B cell (primary cell): ENCODE results near the gene RDH13. TPM values are rescaled to one million over a fixed set of nuclear protein-coding genes. Genes with fewer than 3 reads are reported as not detected.
A peak's percentile ranks its signal among the peaks of the same experiment; 100 is the strongest.
"Not testable (repeated sequence)": the region's sequence is repeated elsewhere in the genome, so short reads cannot be mapped to it uniquely, and the experiment has no call there.

ENCODE experiments used
- ATAC-seq: fragments of 200-7000 bp; cut with Tn5 transposase; one replicate; pipeline ENCODE4 v1.10.0; 2021; ENCODE audit warnings: low read depth, mild to moderate bottlenecking, moderate number of reproducible peaks, moderate library complexity
- CTCF ChIA-PET: fragments of 350-600 bp; sonication (Branson Sonifier 250); formaldehyde crosslinking; loops from one replicate; lab custom pipeline; 2021; ENCODE audit warnings: antibody characterized with exemption, inconsistent platforms; lab: Charles Lee
- POLR2A ChIA-PET: fragments of 350-600 bp; sonication (Branson Sonifier 250); formaldehyde crosslinking; loops from one replicate; lab custom pipeline; 2021; ENCODE audit warnings: antibody characterized with exemption; lab: Charles Lee
- DNase-seq: peaks from one replicate; pipeline ENCODE4 v3.0.0; 2013
- H2AFZ ChIP-seq: 2 replicates; pipeline ENCODE4 v1.6.1; 2012; ENCODE audit warnings: mild to moderate bottlenecking, low read depth, low read length; ENCODE audit not compliant: insufficient read depth, poor library complexity, severe bottlenecking
- H3K27ac ChIP-seq, 2 donors: 1 replicate in 1 of 2; 2 replicates in 1 of 2; pipeline ENCODE4 v1.5.1; 2012 to 2013; ENCODE audit warnings: low read length in 2 of 2, mild to moderate bottlenecking in 2 of 2, moderate library complexity in 1 of 2
- H3K27me3 ChIP-seq, 4 experiments: fragments of 200-600 bp in 1 of 4; sonication (generic) in 1 of 4; replicated peaks in 1 of 4; 1 replicate in 2 of 4; 2 replicates in 2 of 4; pipeline versions ENCODE4 v1.6.1 to v1.7.0; 2013 to 2016; ENCODE audit warnings: low read length in 3 of 4, mild to moderate bottlenecking in 2 of 4, mixed read lengths in 1 of 4, moderate library complexity in 1 of 4; ENCODE audit not compliant: insufficient read depth in 4 of 4, control insufficient read depth in 3 of 4; ENCODE audit errors: control extremely low read depth in 1 of 4
- H3K36me3 ChIP-seq, 2 experiments: replicated peaks in 1 of 2; 1 replicate in 1 of 2; 2 replicates in 1 of 2; pipeline versions ENCODE4 v1.6.1 to v1.7.1; 2013; ENCODE audit warnings: low read length in 1 of 2; ENCODE audit not compliant: insufficient read depth in 2 of 2, control insufficient read depth in 1 of 2; ENCODE audit errors: control extremely low read depth in 1 of 2, extremely low read depth in 1 of 2
- H3K4me1 ChIP-seq, 2 donors: fragments of 200-600 bp in 1 of 2; sonication (generic) in 1 of 2; 1 replicate in 1 of 2; 2 replicates in 1 of 2; pipeline versions ENCODE4 v1.5.1 to v1.6.1; 2013 to 2017; ENCODE audit warnings: low read length in 2 of 2; ENCODE audit not compliant: control insufficient read depth in 2 of 2, insufficient read depth in 2 of 2
- H3K4me2 ChIP-seq: replicated peaks from 2 replicates; pipeline ENCODE3; 2012; ENCODE audit warnings: mild to moderate bottlenecking, low read depth, low read length; ENCODE audit not compliant: poor library complexity, severe bottlenecking
- H3K4me3 ChIP-seq, 5 experiments: fragments of 200-600 bp in 1 of 5; sonication (generic) in 1 of 5; 1 replicate in 3 of 5; 2 replicates in 2 of 5; pipeline versions ENCODE4 v1.5.1 to v1.7.0; 2011 to 2016; ENCODE audit warnings: low read length in 4 of 5, mild to moderate bottlenecking in 4 of 5, low read depth in 2 of 5, control low read depth in 1 of 5, moderate library complexity in 1 of 5; ENCODE audit not compliant: insufficient read depth in 1 of 5; ENCODE audit errors: control extremely low read depth in 1 of 5, extremely low read depth in 1 of 5
- H3K79me2 ChIP-seq: fragments of 200-600 bp; sonication (generic); one replicate; pipeline ENCODE4 v1.6.0; 2016; ENCODE audit warnings: low read length; ENCODE audit not compliant: control insufficient read depth, insufficient read depth
- H3K9ac ChIP-seq: fragments of 200-600 bp; sonication (generic); 2 replicates; pipeline ENCODE4 v1.6.1; 2017; ENCODE audit warnings: mild to moderate bottlenecking, low read length, moderate library complexity
- H3K9me3 ChIP-seq, 3 donors: one replicate each; pipeline versions ENCODE4 v1.6.1 to v1.7.1; 2013; ENCODE audit warnings: low read length in 2 of 3; ENCODE audit not compliant: control insufficient read depth in 2 of 3, insufficient read depth in 1 of 3; ENCODE audit errors: control extremely low read depth in 1 of 3
- H4K20me1 ChIP-seq: 2 replicates; pipeline ENCODE4 v1.6.0; 2012; ENCODE audit warnings: mild to moderate bottlenecking, low read length; ENCODE audit not compliant: insufficient read depth, control insufficient read depth, poor library complexity, severe bottlenecking
- H3K27ac Mint-ChIP-seq: one replicate; pipeline ENCODE4 v1.8.0; 2021; ENCODE audit warnings: mixed read lengths
- H3K27me3 Mint-ChIP-seq: one replicate; pipeline ENCODE4 v1.8.0; 2021; ENCODE audit warnings: mixed read lengths
- H3K4me1 Mint-ChIP-seq: one replicate; pipeline ENCODE4 v1.8.0; 2021; ENCODE audit warnings: mixed read lengths
- H3K4me3 Mint-ChIP-seq: one replicate; pipeline ENCODE4 v1.8.0; 2021; ENCODE audit warnings: mixed read lengths
- H3K9me3 Mint-ChIP-seq: one replicate; pipeline ENCODE4 v1.8.0; 2022; ENCODE audit warnings: mixed read lengths; ENCODE audit not compliant: insufficient read depth
- EZH2 ChIP-seq: IDR thresholded peaks from 2 replicates; pipeline ENCODE4 v1.6.1; 2012; ENCODE audit warnings: borderline replicate concordance, low read depth, mild to moderate bottlenecking, moderate library complexity, low read length; ENCODE audit not compliant: insufficient read depth, poor library complexity, severe bottlenecking
- WGBS: methylation state at CpG from one replicate; pipeline ENCODE4 v1.1.5; 2013; ENCODE audit warnings: missing lambda C conversion rate; ENCODE audit not compliant: insufficient coverage; 5-methylcytosine and 5-hydroxymethylcytosine counted together
- intact Hi-C: fragments of 100-400 bp; cut with micrococcal nuclease; formaldehyde crosslinking; loops from one replicate; pipeline ENCODE4 v1.10.0; 2022
- polyA plus RNA-seq: library from polyadenylated mRNA; depleted of rRNA; stranded (reverse); fragments of >200 nt; gene quantifications from 2 replicates; pipeline ENCODE4 v1.2.3, GENCODE V29; 2012
- total RNA-seq, 2 donors: library from RNA; stranded (reverse); fragments of 120-200 nt in 1 of 2; gene quantifications; 1 replicate in 1 of 2; 2 replicates in 1 of 2; pipeline versions ENCODE4 v1.2.3 to v1.2.4, GENCODE V29; 2013 to 2022
- TF ChIP-seq, protein P1 (sequence below): fragments of 200-600 bp; IDR thresholded peaks from one replicate; pipeline ENCODE4 v1.8.0; 2022; ENCODE audit warnings: antibody characterized with exemption, mild to moderate bottlenecking

RDH13 gene
- total and polyA plus RNA-seq, 2 donors (not counting 1 experiment from before 2014, with no cell fraction given), result 17.5 to 20.4 TPM

DNA sequence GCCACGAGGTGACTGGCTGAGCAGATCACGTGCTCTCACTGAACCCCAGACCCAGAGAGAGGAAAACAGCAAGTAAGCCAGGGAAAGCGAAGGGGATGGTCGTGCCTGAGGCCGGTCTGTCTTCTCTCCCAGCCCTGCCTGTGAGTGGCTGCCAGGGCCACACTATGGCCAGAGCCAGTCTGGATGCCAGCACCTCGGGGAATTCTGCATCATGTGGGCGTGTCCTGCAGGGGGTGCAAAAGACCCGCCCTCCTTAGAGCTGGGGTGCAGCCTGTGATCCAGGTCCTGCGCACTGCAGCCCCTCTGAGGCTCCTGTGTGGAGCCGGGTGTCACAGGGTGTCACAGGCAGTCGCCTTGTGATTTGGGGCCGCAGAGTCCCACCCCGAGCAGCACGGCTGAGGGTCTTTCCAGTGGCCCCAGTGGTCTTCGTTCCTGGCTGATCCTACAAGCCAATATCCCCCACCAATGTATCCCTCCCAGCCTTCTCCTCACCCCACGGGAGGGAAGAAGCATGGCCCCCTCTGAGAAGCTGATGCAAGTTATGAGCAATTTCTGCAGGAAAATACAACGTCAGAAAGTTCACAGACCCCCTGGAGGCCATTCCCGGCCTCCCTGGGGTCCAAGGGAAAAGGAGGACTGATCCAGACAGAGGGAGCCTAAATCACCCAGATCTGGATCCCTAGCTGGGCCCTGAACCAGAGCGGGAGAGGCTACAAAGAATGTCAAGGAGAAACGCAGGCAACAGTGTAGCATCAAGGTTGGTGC is 46.8 kb upstream of the RDH13 start:
- POLR2A ChIA-PET, result no interaction called here
- no peaks in the 10 kb centered on the region for H3K9me3 ChIP-seq
- Mint-ChIP-seq H3K4me3 (no peak overlapping the region), H3K27me3 (no peaks in the 10 kb centered on the region), H3K9me3 (no peaks in the 10 kb centered on the region), H3K27ac (peak overlapping the region; percentile 26), H3K4me1 (peaks cover 16% of the 10 kb centered on the region)
- H3K4me1 ChIP-seq, result peaks cover 0 to 19% of the 10 kb centered on the region in 2 donors
- peaks cover 47% of the 10 kb centered on the region for H4K20me1 ChIP-seq
- TF ChIP-seq, protein P1, sequence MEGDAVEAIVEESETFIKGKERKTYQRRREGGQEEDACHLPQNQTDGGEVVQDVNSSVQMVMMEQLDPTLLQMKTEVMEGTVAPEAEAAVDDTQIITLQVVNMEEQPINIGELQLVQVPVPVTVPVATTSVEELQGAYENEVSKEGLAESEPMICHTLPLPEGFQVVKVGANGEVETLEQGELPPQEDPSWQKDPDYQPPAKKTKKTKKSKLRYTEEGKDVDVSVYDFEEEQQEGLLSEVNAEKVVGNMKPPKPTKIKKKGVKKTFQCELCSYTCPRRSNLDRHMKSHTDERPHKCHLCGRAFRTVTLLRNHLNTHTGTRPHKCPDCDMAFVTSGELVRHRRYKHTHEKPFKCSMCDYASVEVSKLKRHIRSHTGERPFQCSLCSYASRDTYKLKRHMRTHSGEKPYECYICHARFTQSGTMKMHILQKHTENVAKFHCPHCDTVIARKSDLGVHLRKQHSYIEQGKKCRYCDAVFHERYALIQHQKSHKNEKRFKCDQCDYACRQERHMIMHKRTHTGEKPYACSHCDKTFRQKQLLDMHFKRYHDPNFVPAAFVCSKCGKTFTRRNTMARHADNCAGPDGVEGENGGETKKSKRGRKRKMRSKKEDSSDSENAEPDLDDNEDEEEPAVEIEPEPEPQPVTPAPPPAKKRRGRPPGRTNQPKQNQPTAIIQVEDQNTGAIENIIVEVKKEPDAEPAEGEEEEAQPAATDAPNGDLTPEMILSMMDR, result no peak
- TF ChIP-seq EZH2, result no peak
- no peak overlapping the region for H2AFZ ChIP-seq
- H3K36me3 ChIP-seq, result peaks cover 0 to 27% of the 10 kb centered on the region in 2 experiments
- ATAC-seq, result no peak
- DNase-seq, result no peak
- CTCF ChIA-PET, result no interaction called here
- intact Hi-C loops, result loop anchor here (10.0 kb wide), 3 partner anchors 105 to 995 kb away; partner anchors contain the start of genes PRPF31 and TFPT
- peaks cover 23% of the 10 kb centered on the region for H3K79me2 ChIP-seq
- WGBS, result 96% methylated on average over 19 of the region's 20 CpGs
- H3K4me3 ChIP-seq, result no peak overlapping the region
- H3K27ac ChIP-seq, result no peak overlapping the region
- H3K9ac ChIP-seq, result no peak overlapping the region
- H3K4me2 ChIP-seq, result no peak overlapping the region
- no peaks in the 10 kb centered on the region for H3K27me3 ChIP-seq

GRCh38 chr19:55107252-55107651 is 44.3 kb upstream of the RDH13 start:
- H3K27ac Mint-ChIP-seq, H3K79me2 ChIP-seq, H3K9me3 ChIP-seq, H3K4me3 ChIP-seq, POLR2A ChIA-PET, H3K4me1 ChIP-seq, H3K9me3 Mint-ChIP-seq, H3K27me3 ChIP-seq, intact Hi-C loops, H3K9ac ChIP-seq, H3K27me3 Mint-ChIP-seq, H2AFZ ChIP-seq, H3K27ac ChIP-seq, DNase-seq, H3K4me1 Mint-ChIP-seq, ATAC-seq, H3K4me3 Mint-ChIP-seq, H3K4me2 ChIP-seq: not testable (repeated sequence)
- 100% methylated on average over 2 of the region's 3 CpGs for WGBS
- peaks cover 29% of the 10 kb centered on the region for H4K20me1 ChIP-seq
- CTCF ChIA-PET, result interaction anchor here (0.7 kb wide), 1 partner anchor 454 kb away, joined by 3 read pairs; no protein-coding TSS in a partner anchor
- H3K36me3 ChIP-seq, result peaks cover 1 to 35% of the 10 kb centered on the region in 2 experiments
